ENCODE measurements around the gene PYGO1.

DNA sequence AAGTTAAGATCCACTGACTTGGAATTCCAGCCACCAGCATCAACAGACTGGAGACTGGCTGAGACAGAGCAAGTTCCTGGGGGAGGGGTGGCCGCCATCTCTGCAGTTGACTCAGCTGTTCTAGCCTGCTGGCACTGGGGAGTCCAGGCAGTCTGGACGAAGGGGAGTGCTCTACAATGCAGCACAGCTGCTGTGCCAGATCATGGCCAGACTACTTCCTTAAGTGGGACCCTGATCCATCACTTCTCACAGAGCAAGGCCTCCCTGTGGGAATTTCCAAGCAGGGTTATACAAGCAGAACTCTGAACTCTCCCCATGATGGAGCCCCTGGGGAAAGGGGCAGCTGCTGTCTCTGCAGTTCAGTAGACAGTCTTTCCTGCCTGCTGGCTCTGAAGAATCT lies 35.2 kb downstream of the PYGO1 start:
- TF ChIP-seq, protein P1, sequence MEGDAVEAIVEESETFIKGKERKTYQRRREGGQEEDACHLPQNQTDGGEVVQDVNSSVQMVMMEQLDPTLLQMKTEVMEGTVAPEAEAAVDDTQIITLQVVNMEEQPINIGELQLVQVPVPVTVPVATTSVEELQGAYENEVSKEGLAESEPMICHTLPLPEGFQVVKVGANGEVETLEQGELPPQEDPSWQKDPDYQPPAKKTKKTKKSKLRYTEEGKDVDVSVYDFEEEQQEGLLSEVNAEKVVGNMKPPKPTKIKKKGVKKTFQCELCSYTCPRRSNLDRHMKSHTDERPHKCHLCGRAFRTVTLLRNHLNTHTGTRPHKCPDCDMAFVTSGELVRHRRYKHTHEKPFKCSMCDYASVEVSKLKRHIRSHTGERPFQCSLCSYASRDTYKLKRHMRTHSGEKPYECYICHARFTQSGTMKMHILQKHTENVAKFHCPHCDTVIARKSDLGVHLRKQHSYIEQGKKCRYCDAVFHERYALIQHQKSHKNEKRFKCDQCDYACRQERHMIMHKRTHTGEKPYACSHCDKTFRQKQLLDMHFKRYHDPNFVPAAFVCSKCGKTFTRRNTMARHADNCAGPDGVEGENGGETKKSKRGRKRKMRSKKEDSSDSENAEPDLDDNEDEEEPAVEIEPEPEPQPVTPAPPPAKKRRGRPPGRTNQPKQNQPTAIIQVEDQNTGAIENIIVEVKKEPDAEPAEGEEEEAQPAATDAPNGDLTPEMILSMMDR (conservative IDR thresholded peaks at IDR 0.05; ENCODE audit: low read length) = no peak
- no peak for TF ChIP-seq EZH2phosphoT487 (IDR thresholded peaks at IDR 0.05; ENCODE audit: borderline replicate concordance, low read depth, low read length)

Measured in OCI-LY7 (cell line).